Osteocyte (in vitro differentiated cells): ENCODE data around the gene LRRTM2. TPM values are rescaled to one million over a fixed set of nuclear protein-coding genes. Genes with fewer than 3 reads are reported as not detected.

Source experiments
- DNase-seq: peaks from one replicate; pipeline ENCODE4 v3.0.0; 2021; ENCODE audit warnings: mixed read lengths; ENCODE audit not compliant: unreplicated experiment; ENCODE audit errors: extremely low spot score
- H3K27ac Mint-ChIP-seq: one replicate; pipeline ENCODE4 v1.8.0; 2021; ENCODE audit warnings: mild to moderate bottlenecking, mixed read lengths; ENCODE audit not compliant: unreplicated experiment
- H3K27me3 Mint-ChIP-seq: one replicate; pipeline ENCODE4 v1.8.0; 2021; ENCODE audit warnings: mixed read lengths; ENCODE audit not compliant: unreplicated experiment
- H3K36me3 Mint-ChIP-seq: one replicate; pipeline ENCODE4 v1.8.0; 2021; ENCODE audit warnings: mixed read lengths; ENCODE audit not compliant: unreplicated experiment
- H3K4me1 Mint-ChIP-seq: one replicate; pipeline ENCODE4 v1.8.0; 2021; ENCODE audit warnings: mixed read lengths; ENCODE audit not compliant: unreplicated experiment
- H3K4me3 Mint-ChIP-seq: one replicate; pipeline ENCODE4 v1.8.0; 2021; ENCODE audit warnings: mild to moderate bottlenecking, moderate library complexity, mixed read lengths; ENCODE audit not compliant: unreplicated experiment
- H3K9me3 Mint-ChIP-seq: one replicate; pipeline ENCODE4 v1.8.0; 2021; ENCODE audit warnings: mixed read lengths; ENCODE audit not compliant: unreplicated experiment
- CTCF ChIP-seq: fragments of 200-600 bp; sonication (generic); IDR thresholded peaks from 2 replicates; pipeline ENCODE4 v1.5.0; 2021; ENCODE audit warnings: antibody characterized with exemption, mild to moderate bottlenecking, moderate library complexity
- total RNA-seq: library from RNA; stranded (reverse); gene quantifications from 2 replicates; pipeline ENCODE4 v1.2.1, GENCODE V29; 2021

Gene LRRTM2
- total RNA-seq, 1 donor from 2014 or later, result not detected

GRCh38 chr5:138884554-138884953 is 9.4 kb upstream of the LRRTM2 start:
- Mint-ChIP-seq H3K9me3 (no peaks in the 10 kb centered on the region), H3K36me3 (peaks cover 28% of the 10 kb centered on the region), H3K4me1 (no peaks in the 10 kb centered on the region), H3K4me3 (no peak overlapping the region), H3K27me3 (no peaks in the 10 kb centered on the region), H3K27ac (no peak overlapping the region)
- no peak for TF ChIP-seq CTCF
- no peak for DNase-seq

GRCh38 chr5:138884094-138884493 is 9.0 kb upstream of the LRRTM2 start:
- no peaks in the 10 kb centered on the region for H3K4me1 Mint-ChIP-seq
- peaks cover 24% of the 10 kb centered on the region for H3K36me3 Mint-ChIP-seq
- no peak for DNase-seq
- H3K27ac Mint-ChIP-seq, result no peak overlapping the region
- no peaks in the 10 kb centered on the region for H3K27me3 Mint-ChIP-seq
- H3K4me3 Mint-ChIP-seq, result no peak overlapping the region
- TF ChIP-seq CTCF, result no peak
- H3K9me3 Mint-ChIP-seq, result no peaks in the 10 kb centered on the region

- H3K27ac Mint-ChIP-seq, result no peak overlapping the region
- peaks cover 7% of the 10 kb centered on the region for H3K4me1 Mint-ChIP-seq
- no peak for TF ChIP-seq CTCF
- H3K27me3 Mint-ChIP-seq, result no peaks in the 10 kb centered on the region
- no peak overlapping the region for H3K4me3 Mint-ChIP-seq
- H3K36me3 Mint-ChIP-seq, result peaks cover 17% of the 10 kb centered on the region
- DNase-seq, result no peak
- H3K9me3 Mint-ChIP-seq, result no peaks in the 10 kb centered on the region
These were observed 8.1 kb upstream of the LRRTM2 start for GRCh38 chr5:138883211-138883610.

- no peak for DNase-seq
- Mint-ChIP-seq H3K27me3 (no peaks in the 10 kb centered on the region), H3K4me1 (peaks cover 26% of the 10 kb centered on the region), H3K9me3 (no peaks in the 10 kb centered on the region), H3K36me3 (peaks cover 5% of the 10 kb centered on the region), H3K27ac (no peak overlapping the region), H3K4me3 (no peak overlapping the region)
- TF ChIP-seq CTCF, result no peak
These were observed 3.5 kb upstream of the LRRTM2 start for GRCh38 chr5:138878437-138879235.

GRCh38 chr5:138876811-138877210 is 1.7 kb upstream of the LRRTM2 start:
- Mint-ChIP-seq H3K4me3 (no peak overlapping the region), H3K27ac (no peak overlapping the region), H3K36me3 (peaks cover 7% of the 10 kb centered on the region), H3K4me1 (peaks cover 36% of the 10 kb centered on the region), H3K9me3 (no peaks in the 10 kb centered on the region), H3K27me3 (no peaks in the 10 kb centered on the region)
- DNase-seq, result no peak
- no peak for TF ChIP-seq CTCF
